Right lung (tissue), 5 donors: ENCODE measurements around the gene CD79B. TPM values are rescaled to one million over a fixed set of nuclear protein-coding genes. Genes with fewer than 3 reads are reported as not detected.
"Not testable (repeated sequence)": the region's sequence is repeated elsewhere in the genome, so short reads cannot be mapped to it uniquely, and the experiment has no call there.

ENCODE experiments used
- DNase-seq, 2 donors: peaks; one replicate each; pipeline ENCODE4 v3.0.0-alpha.2; 2013
- polyA plus RNA-seq, 5 donors: library from polyadenylated mRNA; unstranded; fragments of 120-200 nt; gene quantifications; one replicate each; pipeline versions ENCODE4 v1.2.1 to v1.2.3, GENCODE V29; 2013; ENCODE audit warnings: inconsistent platforms in 1 of 5, low replicate concordance in 1 of 5; ENCODE audit not compliant: insufficient read length in 5 of 5, insufficient read depth in 1 of 5

CD79B gene
- polyA plus RNA-seq, 5 donors = 1.0 to 4.2 (median 1.9) TPM

DNA sequence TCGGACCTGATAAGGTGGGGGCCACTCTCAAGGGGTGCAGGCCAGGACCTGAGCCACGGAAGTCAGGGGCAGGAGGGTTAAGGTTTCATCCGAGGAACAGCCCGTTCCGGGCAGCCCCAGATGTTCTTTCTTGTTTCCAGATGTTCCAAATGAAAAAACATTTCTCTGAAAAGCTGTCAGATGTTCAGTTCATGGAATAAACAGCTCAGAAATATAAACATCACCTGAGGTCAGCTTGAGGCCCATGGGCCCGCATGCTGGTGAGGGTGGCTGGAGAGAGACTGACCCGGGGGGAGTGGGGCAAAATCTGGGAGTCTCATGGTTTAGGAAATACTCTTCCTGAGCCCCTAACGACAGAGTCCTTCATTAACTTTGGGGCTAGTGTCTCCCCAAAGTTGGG is 1.5 kb upstream of the CD79B start:
- no peak for DNase-seq

DNA sequence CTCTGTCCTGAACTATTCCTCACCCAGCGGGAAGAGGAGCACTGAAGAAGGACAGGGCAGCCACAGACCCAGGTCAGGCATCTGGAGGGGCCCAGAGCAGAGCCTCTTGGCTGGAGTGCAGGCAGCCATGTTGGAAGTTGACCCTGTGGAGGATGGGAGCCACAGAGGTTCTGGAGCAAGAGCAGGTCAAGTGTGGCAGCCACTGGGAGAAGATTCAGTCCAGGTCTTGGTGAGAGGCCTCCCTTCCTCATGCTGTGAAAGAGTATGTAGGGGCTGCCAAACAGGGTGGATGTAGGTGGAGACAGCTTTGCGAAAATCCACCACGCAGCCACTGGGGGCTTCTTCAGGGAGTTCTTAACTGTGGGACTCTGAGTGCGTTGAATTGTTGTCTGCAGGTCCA is 590 bp upstream of the CD79B start:
- DNase-seq = no peak

- no peak for DNase-seq
Observed at GRCh38 chr17:63930951-63931575, 1.1 kb downstream of the CD79B start.

- DNase-seq = no peak
Observed at GRCh38 chr17:63929860-63930766, 2.0 kb downstream of the CD79B start.

DNA sequence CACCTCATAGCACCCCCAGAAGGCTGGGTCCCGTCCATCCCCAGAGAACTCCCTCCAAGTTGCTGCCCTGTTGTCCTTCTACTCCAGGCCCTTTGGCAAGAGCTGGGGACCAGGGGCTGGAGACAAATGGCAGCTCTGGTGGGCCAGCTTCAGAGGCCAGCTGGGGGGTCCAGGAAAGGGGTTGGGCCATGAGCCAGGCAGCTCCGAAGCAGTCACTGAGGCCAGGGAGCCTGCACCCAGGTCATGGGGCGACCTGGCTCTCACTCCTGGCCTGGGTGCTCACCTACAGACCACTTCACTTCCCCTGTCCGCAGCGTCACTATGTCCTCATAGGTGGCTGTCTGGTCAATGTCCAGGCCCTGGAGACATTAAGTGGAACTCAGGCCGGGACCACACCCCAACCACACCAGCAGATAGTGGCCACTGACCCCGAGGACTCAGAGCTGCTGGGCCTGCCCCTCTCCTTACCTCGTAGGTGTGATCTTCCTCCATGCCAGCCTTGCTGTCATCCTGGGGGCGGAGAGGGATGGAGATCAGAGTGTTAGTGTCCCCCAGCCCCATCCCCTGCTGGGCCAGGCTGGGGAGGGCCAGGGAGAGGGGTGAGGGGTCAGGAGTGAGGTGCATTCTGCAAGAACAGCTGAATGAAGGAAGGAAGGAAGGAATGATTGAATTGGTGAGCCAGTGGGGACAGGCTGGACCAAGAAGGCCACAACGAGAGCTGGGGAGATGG is 3.0 kb downstream of the CD79B start:
- DNase-seq = no peak

DNA sequence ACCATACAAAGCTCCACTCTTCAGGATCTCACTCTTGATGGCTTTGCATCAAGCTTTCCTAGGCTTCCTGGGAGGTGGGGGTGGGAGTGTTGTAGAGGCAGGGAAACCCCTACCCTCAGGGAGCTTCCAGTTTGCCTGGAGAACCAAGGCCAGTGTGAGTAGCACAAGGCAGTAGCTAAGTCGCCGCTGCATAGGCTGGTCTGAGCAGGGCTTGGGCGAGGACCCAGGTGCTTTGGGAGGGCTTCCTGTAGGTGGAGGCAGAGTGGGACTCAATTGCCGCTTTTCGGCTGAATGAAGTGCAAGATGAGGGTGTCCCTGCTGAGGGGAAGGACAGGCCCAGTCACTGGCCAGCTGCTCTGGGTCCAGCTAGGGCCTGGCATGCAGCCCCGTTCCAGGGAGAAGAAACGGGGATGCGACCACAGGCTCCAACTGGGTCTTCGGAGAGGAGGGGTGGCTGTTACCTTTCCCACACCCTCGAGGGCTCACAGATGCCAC is 3.9 kb downstream of the CD79B start:
- no peak for DNase-seq

DNA sequence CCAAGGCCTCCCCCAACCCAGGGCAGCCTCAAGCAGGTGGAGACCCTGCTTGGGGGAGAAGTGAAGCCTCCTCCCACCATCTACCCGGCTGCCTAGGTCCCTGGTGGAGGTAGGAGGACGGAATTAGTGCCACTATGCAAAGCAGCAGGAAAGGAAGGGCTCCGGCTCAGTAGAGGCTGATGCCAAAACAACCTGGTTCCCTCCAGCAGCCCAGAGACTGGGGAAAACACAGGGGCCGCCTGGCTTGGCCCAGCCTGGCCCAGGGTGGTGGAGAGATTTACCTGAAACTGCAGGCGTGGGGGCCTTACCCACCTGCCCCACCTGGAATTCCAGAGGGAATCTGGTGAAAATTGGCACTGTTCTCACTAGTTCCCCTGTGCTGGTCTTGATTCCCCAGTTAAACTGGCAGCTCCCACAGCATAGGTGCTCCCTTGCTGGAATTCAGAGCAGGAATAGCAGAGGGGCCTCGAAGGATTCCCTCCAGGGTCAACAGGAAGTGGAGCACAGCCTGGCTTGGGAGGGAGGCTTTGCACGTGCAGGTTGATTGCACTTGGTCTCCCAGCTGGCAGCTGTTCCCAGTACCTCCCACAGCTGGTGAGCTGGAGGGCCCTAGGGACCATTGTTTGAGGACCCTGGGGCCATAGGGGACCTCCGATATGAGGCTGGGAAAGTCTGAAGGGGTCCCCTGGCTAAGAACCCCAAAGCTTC is 4.5 kb downstream of the CD79B start:
- DNase-seq = no peak

DNA sequence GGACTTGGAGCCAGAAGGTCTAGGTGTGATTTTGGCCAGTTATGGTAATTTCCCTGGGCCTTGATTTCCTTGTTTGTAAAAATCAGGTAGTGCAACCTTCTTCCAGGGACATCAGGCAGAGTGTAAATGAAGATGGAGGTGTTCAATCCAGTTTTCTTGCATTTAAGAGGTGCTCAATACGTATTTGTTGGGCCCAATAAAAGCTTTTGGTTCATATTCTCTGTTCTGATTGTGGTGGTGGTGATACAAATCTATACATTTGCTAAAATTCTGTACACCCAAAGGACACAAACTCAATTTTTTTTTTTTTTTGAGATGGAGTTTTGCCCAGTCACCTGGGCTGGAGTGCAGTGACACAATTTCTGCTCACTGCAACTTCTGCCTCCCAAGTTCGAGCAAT is 6.0 kb downstream of the CD79B start:
- DNase-seq = no peak

DNA sequence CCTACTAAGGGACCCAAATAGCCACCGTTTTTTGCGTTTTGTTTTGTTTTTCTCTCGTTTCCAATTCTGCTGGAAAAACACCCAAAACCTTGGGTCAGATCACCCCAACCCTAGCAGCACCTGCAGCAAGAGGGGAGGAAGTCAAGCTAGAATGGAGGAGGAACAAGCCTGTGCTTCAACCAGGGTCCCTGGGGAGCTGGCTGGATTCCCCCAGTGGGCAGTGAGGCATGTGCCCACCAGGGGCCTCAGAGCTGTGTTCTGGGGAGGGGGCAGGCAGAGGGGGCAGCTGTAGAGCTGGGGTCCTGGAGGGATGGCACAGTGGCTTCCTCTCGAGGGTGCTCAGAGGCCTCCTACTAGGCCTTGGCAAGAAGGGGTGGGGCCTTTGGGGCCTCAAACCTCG is 6.5 kb downstream of the CD79B start:
- no peak for DNase-seq

GRCh38 chr17:63922402-63922801 is 9.7 kb downstream of the CD79B start:
- DNase-seq = not testable (repeated sequence)

- not testable (repeated sequence) for DNase-seq
Observed at GRCh38 chr17:63920779-63921178, 11.4 kb downstream of the CD79B start.

GRCh38 chr17:63920050-63920449 is 12.1 kb downstream of the CD79B start:
- not testable (repeated sequence) for DNase-seq

DNA sequence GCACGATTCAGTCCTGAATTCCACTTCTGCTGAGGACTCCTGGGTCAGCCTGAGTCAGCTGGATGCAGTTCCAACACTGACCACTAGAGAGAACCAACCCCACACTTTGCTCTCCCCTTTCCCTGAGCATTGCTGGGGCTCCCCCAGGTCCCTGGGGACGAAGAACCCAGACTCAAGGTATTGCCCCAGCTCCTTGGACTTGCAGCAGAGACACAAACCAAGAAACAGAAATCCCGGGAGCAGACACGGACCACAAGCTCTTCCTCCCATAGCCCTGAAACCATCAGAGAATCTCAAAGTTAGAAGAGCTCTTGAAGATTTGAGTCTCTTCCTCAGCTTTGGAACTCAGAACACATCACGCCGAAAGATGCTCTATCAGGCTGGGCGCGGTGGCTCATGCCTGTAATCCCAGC is 12.8 kb downstream of the CD79B start:
- peak; percentile 32 to 45 for DNase-seq

DNA sequence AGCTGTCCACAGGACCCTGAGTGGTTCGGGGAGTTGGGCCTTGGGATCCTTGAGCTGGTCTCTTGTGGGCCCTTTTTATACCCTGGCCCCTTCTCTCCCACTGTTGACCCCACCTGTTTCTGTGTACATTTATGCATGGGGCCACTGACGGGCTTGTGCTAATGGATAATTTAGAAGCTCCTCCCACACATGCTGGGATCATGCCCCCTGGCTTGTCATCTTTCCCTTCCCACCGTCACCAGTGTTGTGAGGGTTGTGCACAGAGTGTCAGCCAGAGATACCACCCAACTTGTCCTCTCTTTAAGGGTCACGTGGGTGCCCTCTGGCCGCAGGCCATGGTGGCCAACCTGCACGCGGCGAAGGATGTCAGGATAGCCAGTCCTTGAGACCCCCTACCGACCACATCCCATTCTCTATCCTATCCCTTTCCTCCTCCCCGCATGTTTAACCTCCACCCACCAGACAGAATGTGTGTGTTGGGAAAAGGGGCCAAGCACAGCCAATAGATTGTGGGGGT is 13.3 kb downstream of the CD79B start, which contains the start of gene GH1:
GH1 (minus strand) TSS at position 51 of the 517 bp plus-strand sequence. CDS start 63 bp downstream, outside the sequence.
- DNase-seq = not testable (repeated sequence)

DNA sequence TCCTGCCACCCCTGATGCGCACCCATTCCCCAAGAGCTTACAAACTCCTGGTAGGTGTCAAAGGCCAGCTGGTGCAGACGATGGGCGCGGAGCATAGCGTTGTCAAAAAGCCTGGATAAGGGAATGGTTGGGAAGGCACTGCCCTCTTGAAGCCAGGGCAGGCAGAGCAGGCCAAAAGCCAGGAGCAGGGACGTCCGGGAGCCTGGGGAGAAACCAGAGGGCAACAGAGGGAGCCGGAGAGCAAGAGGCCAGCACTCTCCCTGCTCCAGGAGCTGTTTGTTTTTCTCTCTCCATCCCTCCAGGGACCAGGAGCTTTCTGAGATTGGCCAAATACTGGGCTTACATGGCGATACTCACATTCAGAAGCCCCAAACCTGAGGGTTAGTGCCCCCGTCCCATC is 13.8 kb downstream of the CD79B start:
- no peak for DNase-seq

- no peak for DNase-seq
Observed at GRCh38 chr17:63917646-63918045, 14.5 kb downstream of the CD79B start.

DNA sequence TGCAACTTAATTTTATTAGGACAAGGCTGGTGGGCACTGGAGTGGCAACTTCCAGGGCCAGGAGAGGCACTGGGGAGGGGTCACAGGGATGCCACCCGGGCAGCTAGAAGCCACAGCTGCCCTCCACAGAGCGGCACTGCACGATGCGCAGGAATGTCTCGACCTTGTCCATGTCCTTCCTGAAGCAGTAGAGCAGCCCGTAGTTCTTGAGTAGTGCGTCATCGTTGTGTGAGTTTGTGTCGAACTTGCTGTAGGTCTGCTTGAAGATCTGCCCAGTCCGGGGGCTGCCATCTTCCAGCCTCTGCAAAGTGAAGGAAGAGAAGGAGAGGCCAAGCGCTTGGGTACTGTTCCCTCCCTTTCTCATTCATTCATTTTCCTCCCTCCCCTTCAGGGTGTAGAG is 14.9 kb downstream of the CD79B start:
- DNase-seq = not testable (repeated sequence)

- no peak for DNase-seq
Observed at GRCh38 chr17:63916566-63917185, 15.5 kb downstream of the CD79B start.

DNA sequence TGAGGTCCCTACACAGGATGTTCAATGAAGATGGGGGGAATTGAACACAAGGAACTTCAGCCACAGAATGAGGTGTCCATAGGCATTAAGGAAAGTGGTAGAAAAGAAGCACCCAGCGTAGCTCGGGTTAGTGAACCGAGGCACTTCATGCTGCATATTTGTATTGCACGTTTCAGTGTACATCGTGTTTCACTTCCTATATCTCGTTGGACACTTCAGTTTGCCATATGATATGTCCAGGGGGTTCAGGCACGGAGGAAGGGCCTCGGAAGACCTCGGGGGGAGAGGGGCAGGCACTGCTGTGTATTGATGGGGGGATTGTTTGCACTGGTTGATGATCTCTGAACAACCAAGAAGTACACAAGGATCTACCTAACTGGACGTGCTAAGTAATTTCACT is 16.4 kb downstream of the CD79B start:
- not testable (repeated sequence) for DNase-seq

DNA sequence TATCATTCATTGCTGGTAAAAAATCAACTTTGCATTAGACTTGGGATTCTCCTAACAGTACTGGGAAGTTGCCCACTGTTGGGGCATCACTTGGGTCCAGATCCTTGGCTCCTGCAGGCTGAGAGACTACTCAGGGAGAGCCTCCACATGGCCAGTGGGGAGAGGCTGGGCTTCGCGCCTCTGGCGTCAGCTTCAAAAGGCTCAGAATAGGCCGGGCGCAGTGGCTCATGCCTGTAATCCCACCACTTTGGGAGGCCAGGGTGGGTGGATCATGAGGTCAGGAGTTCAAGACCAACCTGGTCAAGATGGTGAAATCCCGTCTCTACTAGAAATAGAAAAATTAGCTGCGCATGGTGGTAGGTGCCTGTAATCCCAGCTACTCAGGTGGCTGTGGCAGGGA is 17.7 kb downstream of the CD79B start:
- no peak for DNase-seq

DNA sequence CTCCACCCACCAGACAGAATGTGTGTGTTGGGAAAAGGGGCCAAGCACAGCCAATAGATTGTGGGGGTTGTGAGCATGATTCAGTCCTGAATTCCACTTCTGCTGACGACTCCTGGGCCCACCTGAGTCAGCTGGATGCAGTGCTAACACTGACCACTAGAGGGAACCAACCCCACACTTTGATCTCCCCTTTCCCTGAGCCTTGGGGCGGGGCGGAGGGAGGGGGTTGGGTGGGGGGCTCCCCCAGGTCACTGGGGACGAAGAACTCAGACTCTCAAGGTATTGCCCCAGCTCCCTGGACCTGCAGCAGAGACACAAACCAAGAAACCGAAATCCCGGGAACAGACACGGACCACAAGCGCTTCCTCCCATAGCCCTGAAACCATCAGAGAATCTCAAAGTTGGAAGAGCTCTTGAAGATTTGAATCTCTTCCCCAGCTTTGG is 20.5 kb downstream of the CD79B start:
- DNase-seq = peak in 1 of 2 donors; percentile 15
